ENCODE data around the gene MRC1. TPM values are rescaled to one million over a fixed set of nuclear protein-coding genes. Genes with fewer than 3 reads are reported as not detected.
"Not testable (repeated sequence)": the region's sequence is repeated elsewhere in the genome, so short reads cannot be mapped to it uniquely, and the experiment has no call there.

The MRC1 gene
- total RNA-seq, 1 donor from 2014 or later, result 13.1 TPM

DNA sequence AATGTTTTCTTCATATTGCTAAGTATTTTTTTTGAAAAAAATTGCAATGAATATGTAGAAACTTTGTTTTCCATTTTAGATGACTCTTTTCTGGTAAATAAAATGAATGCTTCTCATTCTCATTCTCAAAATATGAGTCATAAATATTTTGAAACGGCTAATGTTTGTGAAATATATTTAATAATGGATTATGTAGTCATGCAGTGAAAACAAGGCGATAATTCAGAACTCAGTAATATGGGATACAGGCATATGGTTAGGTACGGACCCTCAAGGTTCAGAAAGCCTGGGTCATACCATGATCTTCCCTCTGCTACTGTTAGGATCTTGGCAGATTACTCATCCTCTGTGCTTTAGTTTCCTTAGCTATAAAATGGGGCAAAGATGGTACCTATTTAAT is 96.3 kb downstream of the MRC1 start:
- DNase-seq (ENCODE audit: low spot score), result no peak

DNA sequence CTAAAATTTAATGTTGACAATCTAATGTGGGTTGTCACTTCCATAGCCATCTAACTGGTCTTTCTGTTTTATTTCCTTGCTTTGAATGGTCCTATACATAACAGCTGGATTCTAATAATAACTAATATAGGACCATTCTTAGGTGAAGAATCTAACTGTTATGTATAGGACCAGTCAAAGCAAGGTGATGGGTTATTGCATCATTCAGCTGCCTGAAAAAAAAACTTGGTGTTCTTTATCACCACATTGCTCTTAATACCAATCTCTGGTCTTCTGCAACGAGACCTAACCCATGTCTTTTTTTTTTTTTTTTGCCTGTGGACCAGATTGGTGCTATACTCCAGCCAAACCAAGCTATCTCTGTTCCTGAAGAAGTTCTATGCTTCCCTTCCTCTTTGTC is 96.9 kb downstream of the MRC1 start:
- DNase-seq (ENCODE audit: low spot score), result no peak

- no peak for DNase-seq (ENCODE audit: low spot score)
Measured at GRCh38 chr10:17907641-17908040, 98.5 kb downstream of the MRC1 start.

DNA sequence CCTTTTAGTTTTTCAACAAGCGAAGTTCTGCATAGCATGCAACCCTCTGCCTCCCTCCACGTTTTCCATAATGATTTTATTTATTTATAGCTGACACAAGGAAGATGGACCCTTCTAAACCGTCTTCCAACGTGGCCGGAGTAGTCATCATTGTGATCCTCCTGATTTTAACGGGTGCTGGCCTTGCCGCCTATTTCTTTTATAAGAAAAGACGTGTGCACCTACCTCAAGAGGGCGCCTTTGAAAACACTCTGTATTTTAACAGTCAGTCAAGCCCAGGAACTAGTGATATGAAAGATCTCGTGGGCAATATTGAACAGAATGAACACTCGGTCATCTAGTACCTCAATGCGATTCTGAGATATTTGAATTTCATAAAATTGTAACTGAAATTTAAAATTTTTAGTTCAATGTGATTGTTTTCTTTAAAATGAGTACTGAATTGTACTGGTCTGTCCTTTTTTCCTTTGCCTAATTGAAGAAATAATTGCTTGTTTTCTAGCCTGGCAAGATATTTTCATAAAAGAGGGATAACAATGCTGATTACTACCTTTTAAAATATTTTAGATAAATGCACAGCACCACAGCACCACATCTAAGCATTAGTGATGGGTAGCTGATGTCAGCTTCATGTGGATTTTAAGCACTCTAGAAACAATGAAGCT is 101.1 kb downstream of the MRC1 start:
- no peak for DNase-seq (ENCODE audit: low spot score)

DNA sequence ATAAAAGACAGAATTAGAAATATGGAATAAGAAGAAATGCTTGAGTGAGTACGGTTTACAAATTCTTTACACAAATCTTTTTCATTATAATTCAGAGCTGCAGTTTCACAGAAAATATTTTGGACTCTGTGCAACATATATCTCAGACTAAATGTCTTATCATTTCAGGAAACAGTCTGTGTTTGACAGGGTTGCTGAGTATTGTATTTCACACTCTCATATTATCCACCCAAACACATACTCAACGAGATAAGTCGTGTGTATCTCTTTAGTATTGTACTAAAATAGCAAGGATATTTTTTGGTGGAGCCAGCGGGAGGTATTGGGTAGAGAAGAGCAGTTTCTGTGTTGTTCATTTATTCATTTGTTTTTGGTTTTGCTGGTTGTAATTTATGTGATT is 103.6 kb downstream of the MRC1 start:
- no peak for DNase-seq (ENCODE audit: low spot score)

- DNase-seq (ENCODE audit: low spot score), result no peak
Measured at GRCh38 chr10:17913604-17914003, 104.5 kb downstream of the MRC1 start.

- DNase-seq (ENCODE audit: low spot score), result no peak
Measured at GRCh38 chr10:17914169-17915045, 105.3 kb downstream of the MRC1 start.

- DNase-seq (ENCODE audit: low spot score), result no peak
Measured at GRCh38 chr10:17915181-17915580, 106.0 kb downstream of the MRC1 start.

GRCh38 chr10:17918187-17918903 is 109.2 kb downstream of the MRC1 start:
- no peak for DNase-seq (ENCODE audit: low spot score)

DNA sequence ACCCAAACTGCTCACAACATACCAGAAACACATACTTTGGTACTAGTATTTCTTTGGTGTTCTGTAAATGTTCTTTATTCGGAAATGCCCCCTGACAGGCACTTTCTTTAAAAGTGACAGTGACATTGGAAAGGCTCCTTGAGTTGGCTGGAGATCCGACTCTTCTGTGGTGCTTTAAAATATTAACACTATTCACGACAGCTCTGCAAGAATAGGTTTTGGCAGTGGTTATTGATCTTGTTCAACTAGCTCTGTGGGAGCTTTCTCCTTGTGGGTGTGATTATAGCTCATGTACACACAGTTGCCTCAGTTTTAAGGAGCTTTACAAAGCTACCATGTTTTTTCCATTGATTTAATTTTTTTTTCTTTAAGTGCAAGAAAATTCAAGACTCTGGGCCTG is 112.2 kb downstream of the MRC1 start:
- DNase-seq (ENCODE audit: low spot score), result no peak

DNA sequence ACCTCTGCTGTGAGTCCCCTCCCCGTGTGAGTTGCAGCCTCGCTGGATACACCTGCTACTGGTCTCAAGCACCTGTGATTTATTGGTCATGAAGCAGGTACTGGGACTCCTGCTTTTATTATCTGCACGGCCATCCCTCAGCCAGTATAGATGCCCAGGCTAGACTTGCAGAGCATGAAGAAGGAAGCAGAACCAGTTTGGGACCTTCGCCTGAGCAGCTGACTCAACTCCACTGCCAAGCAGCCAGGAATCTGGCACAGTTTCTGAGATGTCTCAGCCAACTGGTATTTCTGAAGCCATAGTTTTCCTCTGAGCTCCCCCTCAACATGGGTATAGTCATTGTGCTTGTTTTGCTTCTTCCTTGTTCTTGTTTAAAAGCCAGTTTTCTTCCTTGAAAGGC is 114.6 kb downstream of the MRC1 start:
- DNase-seq (ENCODE audit: low spot score), result no peak

DNA sequence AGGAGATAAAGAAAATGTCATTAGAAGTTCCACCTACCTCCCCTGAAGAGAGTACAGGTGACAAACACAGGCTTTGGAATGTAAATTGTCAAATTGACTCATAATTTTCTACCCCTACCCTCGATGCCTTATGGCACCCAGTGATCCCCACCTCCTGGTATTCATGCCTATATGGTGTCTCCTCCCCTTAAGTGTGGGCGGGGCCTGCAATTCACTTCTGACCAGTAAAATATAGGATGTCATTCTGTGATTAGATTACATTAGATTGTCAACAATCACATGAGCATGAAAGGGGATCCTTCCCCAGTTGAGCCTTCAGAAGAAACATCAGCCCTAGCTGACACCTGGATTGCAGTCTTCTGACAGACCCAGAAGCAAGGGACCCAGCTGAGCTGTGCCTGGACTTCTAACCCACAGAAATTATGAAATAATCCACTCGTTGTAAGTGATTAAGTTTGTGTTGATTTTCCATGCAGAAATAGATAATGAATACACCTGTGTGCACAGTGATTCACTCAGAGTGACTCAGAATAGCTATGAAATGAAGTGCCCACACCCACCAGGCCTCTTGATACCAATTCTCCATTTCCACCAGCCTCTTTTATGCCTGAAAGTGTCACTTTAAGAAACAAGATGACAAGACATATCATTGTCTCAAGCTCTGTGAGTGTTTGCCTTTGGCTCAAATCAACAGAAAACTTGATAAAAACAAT is 134.0 kb downstream of the MRC1 start:
- DNase-seq (ENCODE audit: low spot score), result no peak

DNA sequence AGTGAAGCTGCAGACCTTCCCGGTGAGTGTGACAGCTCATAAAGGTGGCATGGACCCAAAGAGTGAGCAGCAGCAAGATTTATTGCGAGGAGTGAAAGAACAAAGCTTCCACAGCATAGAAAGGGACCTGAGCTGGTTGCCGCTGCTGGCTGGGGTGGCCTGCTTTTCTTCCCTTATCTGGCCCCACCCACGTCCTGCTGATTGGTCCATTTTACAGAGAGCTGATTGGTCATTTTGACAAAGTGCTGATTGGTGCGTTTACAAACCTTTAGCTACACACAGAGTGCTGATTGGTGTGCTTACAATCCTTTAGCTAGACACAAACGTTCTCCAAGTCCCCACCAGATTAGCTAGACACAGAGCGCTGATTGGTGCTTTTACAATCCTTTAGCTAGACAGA is 141.1 kb downstream of the MRC1 start:
- not testable (repeated sequence) for DNase-seq (ENCODE audit: low spot score)

- no peak for DNase-seq (ENCODE audit: low spot score)
Measured at GRCh38 chr10:17950726-17951125, 141.6 kb downstream of the MRC1 start.

DNA sequence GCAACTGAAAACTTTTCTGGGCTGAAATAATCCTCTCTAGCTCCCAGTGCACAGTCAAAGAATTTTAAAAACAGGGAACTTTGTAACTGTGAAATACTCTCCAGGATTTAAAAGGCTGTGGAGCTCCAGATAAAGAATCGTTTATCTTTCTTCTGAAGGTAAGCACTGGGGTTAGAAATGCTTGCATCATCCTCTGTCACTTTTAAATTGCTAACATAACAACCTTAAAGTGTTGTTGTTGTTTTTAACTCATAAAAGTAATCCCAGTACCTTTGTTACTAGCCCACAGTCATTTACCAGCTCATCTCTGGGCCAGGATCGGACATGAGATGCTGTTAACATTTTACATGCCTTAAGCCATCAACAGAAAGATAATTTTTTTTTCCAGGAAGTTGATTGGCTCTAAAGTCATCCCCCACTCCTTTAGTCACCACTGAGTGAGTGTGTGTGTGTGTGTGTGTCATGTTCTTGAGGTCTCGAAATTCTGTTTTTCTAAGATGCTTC is 142.8 kb downstream of the MRC1 start, which contains the start of gene SLC39A12:
Gene SLC39A12 (plus strand): TSS at position 51 of the 504 bp plus-strand sequence. CDS start 1,359 bp downstream, outside the sequence.
- DNase-seq (ENCODE audit: low spot score), result no peak

GRCh38 chr10:17954372-17954771 is 145.2 kb downstream of the MRC1 start:
- not testable (repeated sequence) for DNase-seq (ENCODE audit: low spot score)

DNA sequence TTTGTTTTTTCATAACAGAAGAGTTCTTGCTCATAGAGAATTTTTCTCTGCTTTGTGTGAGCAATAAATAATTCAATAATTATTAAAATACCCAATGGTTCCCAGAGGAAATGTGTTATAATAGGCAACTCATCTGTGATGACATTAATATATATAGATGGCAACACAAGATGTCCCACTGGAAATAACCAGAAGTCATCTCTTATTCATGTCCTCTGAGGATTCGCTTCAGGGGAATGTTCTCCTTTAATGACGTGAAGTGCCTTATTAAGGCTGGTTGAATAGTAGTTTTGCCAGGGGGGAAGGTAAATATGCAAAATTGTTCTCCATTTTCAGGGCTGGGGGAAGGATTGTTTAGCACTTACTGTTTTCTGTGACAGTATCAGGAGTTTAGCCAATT is 145.7 kb downstream of the MRC1 start:
- no peak for DNase-seq (ENCODE audit: low spot score)

DNA sequence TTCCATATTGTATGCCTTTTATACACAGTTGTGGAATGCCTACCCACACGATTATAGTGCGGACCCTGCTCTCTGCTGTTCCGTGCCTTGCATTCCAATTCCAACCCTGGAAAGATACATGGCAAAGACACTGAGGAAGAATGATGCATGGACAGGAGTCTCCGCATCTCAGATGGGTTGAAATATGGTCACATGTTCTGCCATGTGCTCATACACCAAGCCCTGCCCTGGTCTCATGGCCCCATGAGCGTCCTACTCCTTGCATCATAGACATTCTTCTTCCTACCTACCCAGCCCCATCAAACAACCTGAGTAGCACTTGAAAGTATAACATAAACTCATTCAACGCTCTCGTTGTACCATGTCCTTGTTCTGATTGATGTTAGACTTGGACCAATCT is 148.9 kb downstream of the MRC1 start:
- no peak for DNase-seq (ENCODE audit: low spot score)

- no peak for DNase-seq (ENCODE audit: low spot score)
Measured at GRCh38 chr10:17959870-17960269, 150.7 kb downstream of the MRC1 start.
